BLaER1 (cell line): Measurements from ENCODE around the gene RLN1.

Experiments
- H3K27ac ChIP-seq: shearing (Covaris generic); formaldehyde crosslinking; 2 replicates; pipeline ENCODE4 v1.8.1; 2022
- H3K27me3 ChIP-seq: shearing (Covaris generic); formaldehyde crosslinking; 2 replicates; pipeline ENCODE4 v1.8.1; 2022
- H3K36me3 ChIP-seq: shearing (Covaris generic); formaldehyde crosslinking; 2 replicates; pipeline ENCODE4 v1.8.1; 2022
- H3K4me1 ChIP-seq: shearing (Covaris generic); formaldehyde crosslinking; 2 replicates; pipeline ENCODE4 v1.8.1; 2022
- H3K4me2 ChIP-seq: shearing (Covaris generic); formaldehyde crosslinking; 2 replicates; pipeline ENCODE4 v1.8.1; 2022
- H3K4me3 ChIP-seq: shearing (Covaris generic); formaldehyde crosslinking; 2 replicates; pipeline ENCODE4 v1.8.1; 2022
- H3K9ac ChIP-seq: shearing (Covaris generic); formaldehyde crosslinking; 2 replicates; pipeline ENCODE4 v1.8.1; 2022
- H3K9me3 ChIP-seq: shearing (Covaris generic); formaldehyde crosslinking; 2 replicates; pipeline ENCODE4 v1.8.1; 2022
- H4K20me1 ChIP-seq: shearing (Covaris generic); formaldehyde crosslinking; 2 replicates; pipeline ENCODE4 v1.8.1; 2022
- Cebpa-rat ChIP-seq: shearing (Covaris generic); IDR thresholded peaks from 2 replicates; pipeline ENCODE4 v1.8.1; 2022

Gene RLN1

GRCh38 chr9:5288591-5288990 lies 51.1 kb downstream of the RLN1 start:
- Histone ChIP-seq H3K4me3 (no peak overlapping the region), H3K9me3 (0 out of 2 replicates have a peak, but pooled peaks cover 4% of the 10 kb centered on the region), H3K36me3 (no peaks in the 10 kb centered on the region), H3K4me2 (no peak overlapping the region), H3K4me1 (no peaks in the 10 kb centered on the region), H4K20me1 (no peaks in the 10 kb centered on the region), H3K27ac (no peak overlapping the region), H3K9ac (no peak overlapping the region), H3K27me3 (no peaks in the 10 kb centered on the region)
- no peak for TF ChIP-seq Cebpa-rat

- no peaks in the 10 kb centered on the region for H3K36me3 ChIP-seq
- no peaks in the 10 kb centered on the region for H4K20me1 ChIP-seq
- H3K9me3 ChIP-seq: no peaks in the 10 kb centered on the region
- no peak overlapping the region for H3K27ac ChIP-seq
- H3K4me3 ChIP-seq: no peak overlapping the region
- TF ChIP-seq Cebpa-rat: no peak
- H3K4me1 ChIP-seq: no peaks in the 10 kb centered on the region
- H3K4me2 ChIP-seq: no peak overlapping the region
- no peaks in the 10 kb centered on the region for H3K27me3 ChIP-seq
- H3K9ac ChIP-seq: no peak overlapping the region
Measured at GRCh38 chr9:5286262-5286661, 53.4 kb downstream of the RLN1 start.
